ENCODE results near the gene TSPYL2.

The TSPYL2 gene

GRCh38 chrX:53078943-53079342 is 3.2 kb upstream of the TSPYL2 start:
- DNase-seq (ENCODE audit: low read depth, low spot score) = no peak

DNA sequence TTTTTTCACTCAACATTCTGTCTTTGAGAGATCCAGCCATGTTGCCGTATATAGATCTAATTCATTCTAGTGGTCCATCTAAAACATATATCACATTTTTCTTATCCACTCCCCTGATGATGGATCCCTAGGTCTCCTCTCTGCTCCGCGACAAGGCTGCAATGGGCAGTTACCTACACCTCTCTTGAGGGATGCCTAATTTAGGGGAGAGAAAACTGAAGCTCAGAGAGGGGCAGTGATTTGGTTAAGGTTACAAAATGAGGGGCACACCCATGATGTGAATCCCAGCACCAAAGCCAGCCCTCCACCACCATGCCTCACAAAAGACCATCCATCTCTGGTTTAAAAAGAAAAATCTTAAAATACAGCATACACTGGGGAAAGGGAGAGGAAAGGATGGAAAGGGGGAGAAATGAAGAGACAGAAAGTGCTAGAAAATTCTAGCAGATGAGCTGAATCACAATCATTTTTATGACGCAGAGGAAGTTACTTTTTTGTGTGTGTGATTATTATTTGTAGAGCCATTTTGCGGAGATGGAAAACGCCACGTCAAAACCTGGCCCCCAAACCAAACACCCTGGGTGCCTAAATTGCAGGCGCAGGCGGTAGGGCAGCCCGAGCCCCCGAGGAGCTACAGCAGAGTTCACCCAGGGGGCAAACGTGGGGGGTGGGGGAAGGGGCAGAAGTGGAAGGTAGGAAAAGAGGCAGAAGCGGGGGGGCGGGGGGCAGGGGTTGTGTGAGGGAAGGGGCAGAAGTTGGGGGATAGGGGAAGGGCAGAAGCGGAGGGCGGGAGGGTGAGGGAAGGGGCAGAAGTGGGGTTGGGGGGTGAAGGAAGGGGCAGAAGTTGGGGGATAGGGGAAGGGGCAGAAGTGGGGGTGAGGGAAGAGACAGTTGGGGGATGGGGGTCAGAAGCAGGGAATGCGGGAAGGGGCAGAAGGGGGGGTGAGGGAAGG is 1.3 kb upstream of the TSPYL2 start:
- no peak overlapping the region for H3K27ac ChIP-seq
- DNase-seq (ENCODE audit: low read depth, low spot score) = no peak

More at GRCh38 chrX:53078943-53079342, 3.2 kb upstream of the TSPYL2 start:
- H3K27ac ChIP-seq = no peak overlapping the region

DNA sequence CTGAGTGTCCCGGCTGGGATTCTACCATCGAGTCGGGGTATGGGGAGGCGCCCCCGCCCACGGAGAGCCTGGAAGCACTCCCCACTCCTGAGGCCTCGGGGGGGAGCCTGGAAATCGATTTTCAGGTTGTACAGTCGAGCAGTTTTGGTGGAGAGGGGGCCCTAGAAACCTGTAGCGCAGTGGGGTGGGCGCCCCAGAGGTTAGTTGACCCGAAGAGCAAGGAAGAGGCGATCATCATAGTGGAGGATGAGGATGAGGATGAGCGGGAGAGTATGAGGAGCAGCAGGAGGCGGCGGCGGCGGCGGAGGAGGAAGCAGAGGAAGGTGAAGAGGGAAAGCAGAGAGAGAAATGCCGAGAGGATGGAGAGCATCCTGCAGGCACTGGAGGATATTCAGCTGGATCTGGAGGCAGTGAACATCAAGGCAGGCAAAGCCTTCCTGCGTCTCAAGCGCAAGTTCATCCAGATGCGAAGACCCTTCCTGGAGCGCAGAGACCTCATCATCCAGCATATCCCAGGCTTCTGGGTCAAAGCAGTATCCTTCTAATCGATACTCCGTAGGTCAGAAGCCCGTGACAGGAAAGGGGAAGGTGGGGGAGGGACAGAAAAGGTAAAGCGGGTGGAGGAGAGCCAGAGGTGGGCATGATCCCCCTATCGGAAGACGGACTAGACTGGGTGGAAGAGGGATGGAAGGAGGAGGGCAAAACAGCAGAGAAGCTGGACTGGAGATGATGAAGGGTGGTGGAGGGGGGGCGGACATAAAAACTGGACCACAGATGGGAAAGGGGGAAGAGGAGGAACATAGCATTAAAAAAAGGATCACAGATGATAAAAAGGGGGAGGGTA is 828 bp downstream of the TSPYL2 start:
- peak overlapping the region; percentile 46 for H3K27ac ChIP-seq
- DNase-seq (ENCODE audit: low read depth, low spot score) = no peak

- no peak for DNase-seq (ENCODE audit: low read depth, low spot score)
- no peak overlapping the region for H3K27ac ChIP-seq
Measured at GRCh38 chrX:53084043-53084570, 1.9 kb downstream of the TSPYL2 start.

GRCh38 chrX:53084863-53085262 is 2.7 kb downstream of the TSPYL2 start:
- no peak overlapping the region for H3K27ac ChIP-seq
- DNase-seq (ENCODE audit: low read depth, low spot score) = no peak

- no peak for DNase-seq (ENCODE audit: low read depth, low spot score)
- no peak overlapping the region for H3K27ac ChIP-seq
Measured at GRCh38 chrX:53085661-53086229, 3.6 kb downstream of the TSPYL2 start.

DNA sequence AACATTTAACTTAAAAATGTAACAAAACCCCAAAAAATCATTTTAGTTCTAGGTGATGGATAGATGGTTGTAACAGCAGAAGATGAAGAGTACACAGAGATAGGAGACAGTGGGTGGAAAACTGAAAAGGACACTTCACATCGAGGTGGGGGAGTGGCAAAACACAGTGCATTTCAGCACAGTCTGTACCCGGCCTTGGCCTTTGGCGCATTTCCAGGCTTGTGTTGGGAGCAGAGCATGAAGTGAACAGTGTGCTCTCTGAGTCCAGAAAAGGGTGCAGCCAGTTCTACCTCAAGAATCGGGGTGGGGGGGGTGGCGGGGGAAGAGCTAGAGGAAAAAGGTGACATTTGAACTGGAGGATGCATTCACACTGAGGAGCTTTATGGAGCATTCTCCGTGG is 4.3 kb downstream of the TSPYL2 start:
- no peak overlapping the region for H3K27ac ChIP-seq
- no peak for DNase-seq (ENCODE audit: low read depth, low spot score)

GRCh38 chrX:53087388-53087831 is 5.2 kb downstream of the TSPYL2 start:
- no peak overlapping the region for H3K27ac ChIP-seq
- no peak for DNase-seq (ENCODE audit: low read depth, low spot score)

DNA sequence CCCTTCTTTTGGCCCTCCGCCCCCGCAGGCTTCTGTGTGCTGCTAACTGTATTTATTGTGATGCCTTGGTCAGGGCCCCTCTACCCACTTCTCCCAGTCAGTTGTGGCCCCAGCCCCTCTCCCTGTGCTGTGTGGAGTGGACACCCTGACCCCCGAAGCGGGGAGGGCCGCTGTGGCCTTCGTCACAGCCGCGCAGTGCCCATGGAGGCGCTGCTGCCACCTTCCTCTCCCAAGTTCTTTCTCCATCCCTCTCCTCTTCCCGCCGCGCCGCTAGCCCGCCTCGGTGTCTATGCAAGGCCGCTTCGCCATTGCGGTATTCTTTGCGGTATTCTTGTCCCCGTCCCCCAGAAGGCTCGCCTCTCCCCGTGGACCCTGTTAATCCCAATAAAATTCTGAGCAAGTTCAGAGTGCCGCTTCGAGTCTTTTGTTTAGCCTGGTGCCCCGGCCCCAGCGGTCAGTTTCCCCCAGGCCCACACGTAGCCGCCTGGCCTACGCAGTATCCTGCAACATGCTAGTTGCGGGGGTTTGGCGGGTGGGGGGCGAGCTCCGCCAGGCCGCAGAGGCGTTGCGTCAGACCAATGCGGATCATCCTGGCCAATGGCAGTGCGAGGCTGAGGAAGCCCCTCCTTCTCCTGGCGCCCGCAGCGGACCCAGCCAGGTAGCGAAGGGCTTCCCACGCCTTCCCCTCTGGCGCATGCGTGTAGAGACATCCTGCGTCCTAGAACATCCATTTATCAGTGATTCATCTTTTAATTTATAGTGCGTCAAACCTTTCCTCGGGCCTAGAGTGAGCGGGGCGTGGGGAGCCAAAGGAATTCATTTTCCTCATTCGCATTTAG is 6.2 kb downstream of the TSPYL2 start:
- DNase-seq (ENCODE audit: low read depth, low spot score) = no peak
- H3K27ac ChIP-seq = peak overlapping the region; percentile 82

DNA sequence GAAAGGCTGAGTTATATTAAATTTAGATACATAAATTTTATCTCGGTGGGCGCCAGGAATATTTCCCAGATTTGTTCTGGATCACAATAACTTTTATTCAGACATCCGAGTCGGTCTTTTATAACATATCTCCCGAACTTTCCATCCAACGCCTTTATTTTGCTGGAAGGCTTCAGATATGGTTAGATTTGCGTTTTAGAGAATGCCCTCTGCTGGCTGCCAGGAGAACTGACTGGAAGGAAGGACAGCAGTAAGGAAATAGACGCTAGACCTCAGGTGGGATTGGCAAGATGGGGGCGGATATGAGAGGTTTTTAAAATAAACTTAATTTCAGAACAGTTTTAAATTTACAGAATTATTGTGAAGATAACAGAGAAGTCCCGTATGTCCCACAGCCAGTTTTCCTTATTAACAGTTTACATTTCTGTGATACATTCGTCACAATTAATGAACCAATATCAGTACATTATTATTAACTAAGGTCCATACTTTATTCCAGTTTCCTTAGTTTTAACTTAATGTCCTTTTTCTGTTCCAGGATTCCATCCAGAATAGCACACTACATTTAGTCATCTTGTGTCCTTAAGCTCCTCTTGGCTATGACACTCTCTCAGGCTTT is 7.2 kb downstream of the TSPYL2 start:
- DNase-seq (ENCODE audit: low read depth, low spot score) = no peak
- H3K27ac ChIP-seq = peak overlapping the region; percentile 82

DNA sequence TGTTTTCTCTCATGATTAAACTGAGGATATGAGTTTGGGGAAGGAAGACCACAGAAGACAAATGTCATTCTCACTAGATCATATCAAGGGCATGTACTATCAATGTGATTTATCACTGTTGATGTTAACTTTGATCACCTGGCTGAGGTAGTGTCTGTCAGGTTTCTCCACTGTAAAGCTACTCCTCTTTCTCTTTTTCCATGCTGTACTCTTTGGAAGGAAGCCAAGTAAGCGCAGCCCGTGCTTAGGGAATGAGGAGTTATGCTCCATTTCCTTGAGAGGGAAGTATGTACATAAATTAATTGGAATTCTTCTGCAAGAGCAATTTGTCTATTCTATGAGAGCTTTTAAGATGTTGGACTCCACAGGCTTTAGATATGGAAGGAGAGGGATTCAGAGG is 7.8 kb downstream of the TSPYL2 start:
- no peak overlapping the region for H3K27ac ChIP-seq
- no peak for DNase-seq (ENCODE audit: low read depth, low spot score)

GRCh38 chrX:53091354-53091753 is 9.2 kb downstream of the TSPYL2 start:
- H3K27ac ChIP-seq = no peak overlapping the region
- no peak for DNase-seq (ENCODE audit: low read depth, low spot score)

DNA sequence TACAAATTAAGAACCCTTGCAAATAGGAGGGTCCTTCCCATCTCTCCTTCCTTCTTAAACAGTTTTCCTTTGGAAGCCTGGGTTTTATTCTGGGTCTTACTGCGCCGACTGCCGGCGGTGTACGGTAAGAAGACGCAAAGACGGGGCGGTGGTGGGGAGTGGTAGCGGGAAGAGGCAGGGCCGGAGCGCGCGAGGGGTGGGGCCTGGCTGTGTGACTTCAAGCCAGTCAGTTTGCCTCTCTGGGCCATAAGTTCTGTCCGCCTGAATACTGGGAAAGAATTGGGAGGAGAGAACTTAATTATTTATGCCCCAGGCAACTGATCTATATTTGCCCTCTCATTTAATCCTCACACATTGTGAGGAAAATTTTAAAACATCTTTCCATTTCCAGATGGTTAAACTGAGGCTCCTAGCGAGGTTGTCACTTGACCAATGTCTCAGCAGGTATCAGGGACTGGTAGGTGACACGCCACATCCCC is 11.0 kb downstream of the TSPYL2 start:
- no peak for DNase-seq (ENCODE audit: low read depth, low spot score)
- H3K27ac ChIP-seq = peak overlapping the region; percentile 59

DNA sequence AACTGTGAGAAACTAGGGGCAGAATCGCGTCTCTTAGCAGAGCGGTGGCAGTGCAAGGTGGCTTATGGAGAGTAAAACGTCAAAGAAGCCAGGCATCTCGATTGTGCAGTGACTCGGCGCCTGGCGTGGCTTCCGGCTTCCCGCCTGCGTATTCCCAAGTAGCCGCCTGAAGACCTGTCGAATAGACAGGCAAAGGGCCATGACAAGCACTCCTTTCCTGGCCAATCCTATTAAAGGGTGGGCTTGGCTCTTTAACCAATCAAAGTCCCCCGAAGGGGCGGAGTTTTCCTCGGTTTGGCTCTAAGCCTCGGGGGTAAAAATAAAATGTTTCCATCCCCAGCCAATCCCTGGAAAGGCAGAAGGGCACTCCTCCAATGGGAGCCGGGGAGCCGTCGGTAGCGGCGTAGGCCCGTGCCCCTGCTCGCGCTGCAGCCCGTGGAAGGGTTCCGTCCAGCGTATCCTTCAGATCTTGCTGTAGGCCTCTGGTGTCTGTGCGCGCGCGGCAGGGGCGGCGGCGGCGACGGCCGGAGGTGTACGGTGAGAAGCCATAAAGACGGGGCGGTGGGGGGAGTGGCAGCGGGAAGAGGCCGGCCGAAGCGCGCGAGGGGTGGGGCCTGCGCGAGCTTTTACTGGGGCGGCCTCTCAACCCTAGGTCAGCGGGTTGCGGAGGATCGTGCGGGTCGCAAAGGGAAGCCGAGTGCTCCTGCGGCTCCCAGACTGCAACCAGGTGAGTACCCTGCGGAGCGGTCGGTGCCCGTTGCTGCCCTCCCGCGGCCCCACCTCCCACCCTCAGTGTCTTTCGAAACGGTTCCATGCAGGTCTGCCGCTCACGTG is 11.8 kb downstream of the TSPYL2 start, which contains the start of gene KANTR:
KANTR (plus strand) TSS at position 395 of the 834 bp plus-strand sequence. CDS start 30,131 bp downstream, outside the sequence.
- DNase-seq (ENCODE audit: low read depth, low spot score) = peak; percentile 77
- peak within 1 kb of the TSS; percentile 59 for H3K27ac ChIP-seq

DNA sequence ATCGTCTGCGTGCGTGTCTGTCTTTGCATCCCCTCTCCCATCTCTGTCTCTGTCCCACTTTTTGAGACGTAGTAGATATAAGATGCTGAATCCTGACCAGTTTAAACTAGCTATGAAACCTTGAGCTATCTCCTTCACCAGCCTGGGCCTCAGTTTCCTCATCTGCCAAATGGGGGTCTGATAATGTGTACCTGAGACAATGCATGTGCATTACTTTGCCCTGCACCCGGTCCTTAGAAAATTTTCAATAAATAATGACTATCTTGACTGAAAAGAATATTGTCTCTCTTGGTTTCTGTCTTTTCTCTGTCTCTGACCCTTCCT is 12.4 kb downstream of the TSPYL2 start:
- H3K27ac ChIP-seq = peak overlapping the region; percentile 59
- no peak for DNase-seq (ENCODE audit: low read depth, low spot score)

- H3K27ac ChIP-seq = no peak overlapping the region
- DNase-seq (ENCODE audit: low read depth, low spot score) = no peak
Measured at GRCh38 chrX:53095796-53096195, 13.6 kb downstream of the TSPYL2 start.

DNA sequence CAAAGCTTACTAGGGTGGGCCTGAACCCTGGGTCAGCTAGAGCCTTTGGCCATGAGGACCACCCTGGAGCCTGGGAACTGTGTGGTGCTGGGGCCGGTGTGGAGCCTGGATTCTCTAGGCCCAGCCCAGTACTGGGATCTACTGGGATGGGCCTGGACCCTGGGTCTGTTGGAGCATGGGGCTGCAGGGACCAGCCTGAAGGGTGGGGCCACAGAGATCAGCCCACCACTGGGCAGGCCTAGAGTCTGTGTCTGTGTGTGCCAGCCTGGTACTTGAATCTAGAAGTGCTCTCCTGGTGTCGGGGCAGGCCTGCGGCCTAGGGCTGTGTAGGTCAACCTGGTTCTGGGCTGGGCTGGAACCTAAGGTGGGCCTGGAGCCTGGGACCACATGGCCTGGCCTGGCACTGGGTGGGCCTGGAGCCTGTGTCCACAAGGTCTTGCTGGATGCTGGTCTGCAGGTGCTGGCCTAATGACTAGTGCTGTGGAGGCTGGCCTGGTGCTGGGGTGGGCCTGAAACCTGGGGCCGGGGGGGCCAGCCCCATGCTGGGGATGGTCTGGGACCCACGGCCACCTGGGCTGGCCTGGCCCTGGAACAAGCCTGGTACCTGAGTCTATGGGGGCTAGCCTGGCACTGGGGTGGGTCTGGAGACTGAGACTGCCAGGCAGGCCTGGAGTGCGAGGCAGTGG is 32.8 kb downstream of the TSPYL2 start:
- DNase-seq (ENCODE audit: low read depth, low spot score) = no peak
- H3K27ac ChIP-seq = no peak overlapping the region

- no peak overlapping the region for H3K27ac ChIP-seq
- no peak for DNase-seq (ENCODE audit: low read depth, low spot score)
Measured at GRCh38 chrX:53115550-53115874, 33.3 kb downstream of the TSPYL2 start.

All from epithelial cell of prostate (primary cell).